HG02571 (cell line): ENCODE data around the gene FAM131C.

Source experiments
- ATAC-seq: cut with Tn5 transposase; IDR thresholded peaks from one replicate; pipeline ENCODE4 v1.9.1; 2021; ENCODE audit warnings: mild to moderate bottlenecking, moderate library complexity; ENCODE audit not compliant: unreplicated experiment

Gene FAM131C

DNA sequence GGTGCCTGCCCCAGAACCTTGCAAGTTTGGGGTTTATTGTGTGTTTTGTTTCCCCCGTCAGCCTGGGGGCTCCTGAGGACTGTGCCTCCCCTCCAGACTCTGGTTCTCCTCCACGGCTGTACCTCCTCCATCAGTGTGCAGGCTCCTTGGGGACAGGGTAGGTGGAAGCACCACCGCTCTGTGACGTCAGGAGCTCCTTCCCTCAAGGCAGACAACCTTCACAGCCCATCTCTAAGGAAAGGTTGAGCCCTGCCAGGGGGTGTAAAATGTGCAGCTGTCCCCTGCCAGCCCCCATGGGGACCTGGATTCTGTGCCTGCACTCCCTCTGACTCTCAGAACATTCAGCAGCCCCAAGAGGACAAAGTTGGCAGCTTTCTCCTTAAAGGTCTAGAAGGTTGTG, 55.1 kb downstream of the FAM131C start:
- ATAC-seq: no peak

DNA sequence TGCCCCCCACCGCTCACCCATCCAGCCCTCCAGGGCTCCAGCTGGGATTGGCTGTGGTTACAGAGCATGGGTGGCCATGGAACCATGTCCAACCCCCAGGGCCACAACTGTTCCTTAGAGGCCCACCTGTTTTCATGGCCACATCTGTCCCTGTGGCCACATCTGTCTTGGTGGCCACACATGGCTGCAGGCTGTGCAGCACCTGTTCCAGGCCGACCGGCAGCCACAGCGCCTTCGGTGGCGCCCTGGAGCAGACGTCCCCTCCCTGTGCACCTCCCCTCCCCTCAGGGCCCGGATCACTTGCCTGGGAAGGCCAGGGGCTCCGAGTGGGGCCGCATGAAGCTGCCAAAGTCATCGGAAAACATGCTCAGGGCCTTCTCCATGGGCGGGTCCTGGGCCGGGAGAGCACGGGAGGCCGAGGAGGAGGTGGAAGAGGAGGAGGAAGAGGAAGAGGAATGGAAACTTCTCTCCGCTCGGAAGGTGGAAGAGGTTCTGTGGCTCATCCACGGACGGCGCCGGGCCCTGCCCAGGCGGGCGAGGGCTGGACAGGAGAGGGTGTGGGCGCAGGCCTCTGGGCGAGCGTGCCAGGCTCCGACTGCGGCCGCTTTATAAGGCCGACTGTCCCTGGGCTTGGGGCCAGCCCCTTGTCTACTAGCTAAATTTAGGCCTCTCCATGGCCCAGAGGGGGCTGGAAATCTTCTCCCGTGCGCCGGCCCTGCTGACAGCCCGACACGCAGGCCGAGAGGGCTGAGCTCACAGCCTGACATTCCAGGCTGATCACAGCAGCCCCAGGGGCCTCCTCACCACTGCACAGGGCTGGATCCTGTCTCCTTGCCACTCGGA, 55.8 kb downstream of the FAM131C start, which contains the start of gene HSPB7:
HSPB7 (minus strand) TSS at position 583 of the 843 bp plus-strand sequence; CDS start at position 503, 80 bp downstream.
- ATAC-seq: no peak

DNA sequence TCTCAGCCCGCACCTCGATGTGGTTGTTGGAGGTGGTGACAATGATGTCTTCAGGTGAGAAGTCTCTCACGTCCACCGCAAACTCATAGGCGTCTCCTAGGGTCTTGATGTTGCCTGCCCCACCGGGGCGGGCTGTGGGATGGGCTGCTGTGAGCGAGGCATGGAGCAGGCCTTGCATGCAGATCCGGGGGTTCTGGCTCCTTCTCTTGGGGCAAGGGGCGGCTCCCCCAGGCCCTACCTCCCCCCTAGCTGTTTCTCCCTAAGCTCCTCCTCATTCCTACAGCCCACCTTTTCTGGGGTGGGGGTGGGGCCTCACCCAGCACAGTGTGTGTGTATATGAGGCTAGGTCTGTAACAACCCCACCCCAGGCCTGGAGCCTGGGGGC, 56.4 kb downstream of the FAM131C start:
- ATAC-seq: no peak

DNA sequence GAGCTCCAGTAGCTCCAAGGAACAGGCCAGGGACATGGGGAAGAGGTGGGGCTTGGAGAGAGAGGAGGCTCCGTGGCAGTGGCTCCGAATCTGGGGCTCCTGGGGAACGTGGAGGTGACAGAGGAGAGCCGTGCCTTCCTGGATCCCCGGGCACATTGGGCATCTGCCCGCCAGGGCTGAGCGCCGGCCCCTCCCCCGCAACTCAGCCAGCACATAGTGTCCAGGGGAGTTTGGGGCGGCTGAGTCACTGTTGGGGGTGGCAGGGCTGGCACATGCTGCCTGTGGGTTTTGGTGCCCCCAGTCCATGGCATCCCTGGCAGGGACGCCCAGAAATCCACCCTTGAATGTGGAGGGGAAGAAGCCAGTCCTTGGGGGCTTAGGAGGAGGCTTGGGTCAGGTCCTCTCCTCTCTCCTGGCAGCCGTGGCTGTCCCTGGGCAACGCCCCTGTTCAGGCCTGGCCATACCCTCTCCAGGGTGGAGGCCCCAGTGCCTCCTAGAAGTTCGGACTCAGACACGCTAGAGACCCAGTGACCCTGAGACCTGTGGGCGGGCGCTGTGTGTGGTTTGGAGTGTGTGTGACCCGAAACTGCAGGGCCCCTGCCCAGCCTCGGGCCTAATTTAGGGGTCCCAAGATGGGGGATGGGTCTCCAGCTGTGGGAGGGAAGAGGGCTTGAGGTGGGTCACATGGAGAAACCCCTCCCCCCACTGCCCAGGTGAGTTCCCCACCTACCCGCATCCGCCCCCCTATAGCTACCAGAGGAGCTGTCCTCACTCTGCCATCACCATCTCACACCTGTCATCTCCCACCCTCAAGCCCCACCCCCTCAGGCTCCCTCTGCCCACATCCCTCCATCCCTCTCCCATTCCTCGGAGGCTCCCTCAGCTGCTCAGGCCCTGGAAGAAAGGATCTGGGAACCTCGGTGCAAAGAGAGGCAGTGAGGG, 57.2 kb downstream of the FAM131C start:
- no peak for ATAC-seq

DNA sequence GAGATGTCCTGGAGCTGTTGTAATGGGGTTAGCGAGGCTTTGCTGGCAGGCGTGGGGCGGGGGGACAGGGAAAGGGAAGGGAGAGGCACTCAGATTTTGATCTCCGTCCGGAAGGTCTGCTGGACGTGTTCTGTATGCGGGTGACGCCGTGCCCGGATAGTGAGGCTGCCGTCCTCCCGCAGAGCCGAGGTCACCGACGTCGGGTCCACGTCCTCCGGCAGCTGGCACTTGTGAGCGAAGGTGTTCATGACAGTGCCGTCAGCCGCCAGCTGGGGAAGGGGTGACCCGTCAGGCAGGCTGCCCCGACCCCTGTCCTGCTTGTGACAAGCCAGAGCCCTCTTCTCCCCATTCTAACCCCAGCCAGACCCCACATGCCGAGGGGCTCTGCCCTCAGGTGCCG, 58.0 kb downstream of the FAM131C start:
- no peak for ATAC-seq

DNA sequence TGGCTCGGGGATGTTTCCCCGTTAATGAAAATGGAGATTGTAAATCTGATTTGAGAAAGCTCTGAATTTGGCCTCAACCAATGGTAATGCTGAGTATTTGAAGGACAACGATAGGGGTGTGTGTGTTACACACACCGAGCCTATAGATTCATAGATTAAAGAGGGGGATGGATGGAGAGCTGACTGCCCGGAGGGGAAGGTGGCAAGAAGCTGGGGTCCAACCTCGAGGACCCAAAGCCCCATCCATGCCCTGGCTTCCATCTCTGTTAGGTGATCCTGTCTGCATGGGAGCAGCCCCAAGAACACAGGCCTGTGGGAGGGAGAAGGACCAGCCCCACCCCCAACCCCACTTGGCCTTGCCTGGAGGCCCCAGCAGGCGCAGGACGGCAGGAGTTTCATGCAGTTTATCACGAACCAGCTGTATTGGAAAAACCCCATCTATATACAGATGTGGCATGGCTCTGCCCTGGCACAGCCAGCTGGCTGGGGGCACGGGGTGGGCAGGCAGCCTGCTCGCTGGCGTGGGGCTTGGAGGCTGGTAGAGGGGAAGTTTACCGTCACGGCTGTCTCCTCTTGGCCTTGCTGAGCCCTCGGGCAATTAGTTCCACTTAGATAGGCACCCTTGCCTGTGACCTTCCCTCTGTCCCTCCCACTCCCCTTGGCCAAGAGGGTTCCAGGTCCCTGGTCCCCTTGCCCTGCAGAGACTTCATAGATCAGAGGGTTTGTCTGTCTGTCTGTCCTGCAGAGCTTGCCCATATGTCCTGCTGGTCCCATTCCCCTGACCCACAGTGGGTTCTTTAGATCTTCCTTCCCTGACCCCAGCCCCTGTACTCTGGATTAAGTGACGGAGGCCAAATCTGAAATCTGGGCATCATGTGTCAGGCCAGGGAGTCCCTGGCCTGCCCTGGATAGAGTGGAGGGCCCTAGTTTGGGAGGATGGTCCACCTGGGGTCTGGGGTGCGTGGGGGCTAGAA, 58.7 kb downstream of the FAM131C start:
- ATAC-seq: no peak

DNA sequence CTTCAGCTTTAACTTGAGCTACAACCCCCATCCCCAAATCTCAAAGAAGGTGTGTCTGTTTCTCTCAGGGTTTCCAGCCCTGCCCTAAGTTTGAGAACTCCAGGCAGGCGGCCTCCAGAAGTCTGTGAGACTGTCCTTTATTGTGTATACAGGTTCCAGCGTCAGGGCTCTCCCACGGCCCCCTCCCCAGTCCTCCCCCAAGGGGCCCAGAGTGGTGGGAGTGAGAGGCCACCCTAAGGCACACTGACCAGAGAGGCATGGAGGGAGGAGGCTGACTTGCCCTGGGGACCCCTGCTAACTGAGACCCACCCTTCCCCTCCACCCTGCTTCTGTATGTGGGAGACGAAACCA, 59.6 kb downstream of the FAM131C start:
- ATAC-seq: no peak

DNA sequence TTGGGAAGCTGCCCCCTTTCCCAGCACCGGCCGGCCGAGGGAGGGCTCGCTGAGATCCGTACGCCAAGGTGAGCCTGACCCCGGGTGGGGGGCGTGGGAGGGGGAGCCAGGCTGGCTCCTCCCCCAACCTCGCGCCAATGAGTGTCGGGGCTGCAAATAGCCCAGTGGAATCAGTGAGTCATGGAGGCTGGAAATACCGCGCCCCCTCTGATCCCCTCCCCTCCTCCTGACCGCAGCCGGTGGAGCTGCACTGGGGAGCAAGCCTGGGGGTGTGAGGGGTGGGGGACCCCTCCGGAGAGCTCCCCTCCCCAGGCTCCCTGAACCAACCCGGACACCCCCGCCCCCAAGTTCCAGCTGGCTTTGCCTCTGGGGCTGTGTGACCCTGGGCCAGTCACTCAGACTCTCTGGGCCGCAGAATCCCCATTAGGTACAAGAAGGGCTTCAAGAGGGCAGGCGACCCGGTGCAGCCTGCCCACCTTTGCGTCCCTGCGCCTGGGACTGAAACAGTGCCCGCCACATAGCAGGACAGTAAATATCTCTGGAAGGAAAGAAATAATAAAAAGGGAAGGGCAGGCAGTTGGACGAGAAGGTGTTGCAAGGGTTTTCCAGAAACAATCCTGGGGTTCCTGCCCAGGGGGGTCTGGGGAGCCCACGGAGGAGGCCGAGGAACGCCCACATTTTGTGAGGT, 60.1 kb downstream of the FAM131C start:
- ATAC-seq: no peak

DNA sequence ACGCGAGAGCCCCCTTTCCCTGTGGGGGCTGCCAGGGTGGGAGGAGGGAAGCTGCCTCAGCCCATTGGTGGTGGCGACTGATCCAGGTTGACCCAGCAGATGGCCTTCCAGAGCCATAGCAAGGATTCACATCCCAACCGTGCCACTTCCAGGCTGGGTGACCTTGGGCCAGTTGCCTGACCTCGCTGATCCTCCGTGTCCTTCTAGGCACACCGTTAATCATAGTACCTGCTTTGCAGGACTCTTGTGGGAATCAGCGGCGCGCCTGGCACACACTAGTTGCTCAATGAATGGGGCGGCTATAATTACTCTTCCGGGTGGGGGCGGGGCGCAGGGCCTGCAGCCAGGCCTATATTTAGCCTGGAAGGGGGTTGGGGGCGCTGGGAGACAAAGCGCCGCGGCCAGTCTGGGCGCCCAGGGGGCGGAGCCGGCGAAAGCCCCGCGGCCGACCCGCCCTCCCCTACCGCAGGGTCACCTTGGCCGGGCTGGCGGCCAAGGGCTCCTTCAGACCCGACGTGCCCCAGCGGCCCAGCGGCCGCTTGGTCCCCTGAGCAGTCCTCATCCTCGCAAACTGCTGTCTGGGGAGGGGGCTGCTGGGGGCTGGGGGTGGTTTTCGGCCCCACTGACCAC, 60.7 kb downstream of the FAM131C start:
- ATAC-seq: no peak

DNA sequence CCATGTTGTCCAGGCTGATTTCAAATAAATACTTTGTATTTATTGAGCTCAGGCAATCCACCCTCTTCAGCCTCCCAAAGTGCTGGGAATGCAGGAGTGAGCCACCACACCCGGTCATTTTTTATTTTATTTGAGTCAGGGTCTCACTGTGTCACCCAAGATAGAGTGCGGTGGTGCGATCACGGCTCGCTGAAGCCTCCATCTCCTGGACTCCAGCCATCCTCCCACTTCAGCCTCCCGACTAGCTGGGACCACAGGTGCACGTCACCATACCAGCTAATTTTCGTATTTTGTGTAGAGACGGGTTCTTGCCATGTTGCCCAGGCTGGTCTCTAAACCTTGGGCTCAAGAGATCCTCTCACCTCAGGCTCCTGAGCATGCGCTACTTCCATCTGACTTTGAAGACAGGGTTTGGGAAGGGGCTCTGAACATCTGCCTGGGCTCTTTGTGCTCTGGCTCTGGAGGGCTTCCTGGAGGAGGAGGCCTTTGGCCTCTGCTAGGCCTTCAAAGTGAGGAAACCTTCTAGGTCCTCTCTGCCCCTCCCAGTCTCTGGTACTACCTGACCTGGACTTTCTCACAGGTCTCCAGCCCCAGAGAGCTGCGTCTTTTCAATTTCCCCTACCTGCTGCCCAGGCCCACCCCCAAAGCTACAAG, 61.4 kb downstream of the FAM131C start:
- no peak for ATAC-seq

DNA sequence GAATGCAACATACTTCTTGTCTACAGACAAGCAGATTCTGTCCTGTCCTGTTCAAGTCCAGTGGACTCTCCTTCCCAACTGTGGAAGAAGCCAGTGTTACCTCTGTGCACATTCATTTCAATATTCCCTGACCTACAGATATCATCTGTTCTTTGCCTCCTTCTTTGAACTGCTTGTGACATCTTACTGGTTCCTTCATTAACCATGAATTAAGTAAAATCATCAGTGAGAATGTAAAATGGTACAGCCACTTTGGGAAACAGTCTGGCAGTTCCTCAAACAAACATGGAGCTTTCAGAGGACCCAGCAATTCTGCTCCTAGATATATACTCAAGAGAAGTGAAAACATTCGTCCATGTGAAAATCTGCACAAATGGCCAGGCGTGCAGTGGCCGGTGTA, 62.6 kb downstream of the FAM131C start:
- no peak for ATAC-seq

DNA sequence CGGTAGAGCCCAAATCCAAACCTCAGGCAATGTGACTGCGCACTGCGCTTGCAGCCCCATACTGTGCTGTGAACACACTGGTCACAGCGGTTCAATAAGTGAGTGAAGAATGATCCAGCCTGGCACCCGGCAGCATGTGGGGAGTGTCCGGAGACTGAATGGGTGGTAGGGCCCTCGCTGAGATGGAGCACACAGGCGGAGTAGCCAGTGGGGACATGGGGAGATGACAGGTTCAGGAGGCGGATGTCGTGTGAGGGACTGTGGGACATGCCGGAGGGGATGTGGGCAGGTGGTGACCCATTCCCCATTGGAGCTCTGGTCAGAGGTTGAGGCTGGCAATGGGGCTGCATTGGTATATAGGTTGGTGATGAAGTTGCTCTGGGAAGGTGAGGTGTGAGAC, 63.8 kb downstream of the FAM131C start:
- no peak for ATAC-seq

DNA sequence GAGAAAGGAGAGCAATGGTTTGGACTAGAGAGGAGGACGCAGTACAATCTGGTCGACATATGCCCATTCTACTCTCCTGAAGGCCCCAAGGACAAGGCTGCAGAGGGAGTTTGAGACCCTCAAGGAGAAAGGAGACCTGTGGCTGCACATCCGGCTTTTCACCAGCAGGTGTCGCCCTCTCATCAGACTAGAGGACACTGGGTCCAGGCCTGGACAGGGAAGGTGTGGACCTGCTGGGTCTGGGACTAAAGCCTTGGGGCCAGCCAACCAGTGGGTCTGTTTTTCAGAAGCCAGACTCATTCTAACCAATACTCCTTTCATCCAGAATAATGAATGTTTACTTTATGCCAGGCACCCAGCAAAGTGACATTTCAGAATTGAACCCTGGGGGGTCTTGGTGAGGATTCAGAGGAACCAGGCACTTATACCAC, 64.4 kb downstream of the FAM131C start:
- no peak for ATAC-seq
